Stimulated activated CD4-positive, alpha-beta T cell treated with anti-CD3 and anti-CD28 coated beads, TNF-alpha, amount 100 ng/mL, for 24 hours (primary cell): ENCODE results near the gene CFAP161.

Source experiments
- DNase-seq, 3 experiments: peaks; one replicate each; pipeline ENCODE4 v3.0.0-alpha.2; 2020; ENCODE audit warnings: low read depth in 3 of 3

The CFAP161 gene

GRCh38 chr15:81133782-81134461 is at the start of gene CFAP161:
CFAP161 (plus strand) TSS chr15:81134270; CDS start chr15:81134330, 60 bp downstream.
- DNase-seq, result peak in 1 of 3 experiments; percentile 47

GRCh38 chr15:81084716-81085115 is 49.4 kb upstream of the CFAP161 start:
- no peak for DNase-seq

GRCh38 chr15:81085213-81085612 is 48.9 kb upstream of the CFAP161 start:
- no peak for DNase-seq

GRCh38 chr15:81085898-81086297 is 48.2 kb upstream of the CFAP161 start:
- no peak for DNase-seq

GRCh38 chr15:81087066-81087465 is 47.0 kb upstream of the CFAP161 start:
- DNase-seq, result no peak

GRCh38 chr15:81087694-81088093 is 46.4 kb upstream of the CFAP161 start:
- DNase-seq, result no peak

GRCh38 chr15:81088470-81089013 is 45.5 kb upstream of the CFAP161 start:
- no peak for DNase-seq

GRCh38 chr15:81091889-81092558 is 42.0 kb upstream of the CFAP161 start:
- no peak for DNase-seq

GRCh38 chr15:81092559-81092902 is 41.5 kb upstream of the CFAP161 start:
- no peak for DNase-seq

GRCh38 chr15:81093961-81094360 is 40.1 kb upstream of the CFAP161 start:
- DNase-seq, result no peak

- no peak for DNase-seq
Observed at GRCh38 chr15:81095690-81096365, 38.2 kb upstream of the CFAP161 start.

- DNase-seq, result no peak
Observed at GRCh38 chr15:81096398-81096797, 37.7 kb upstream of the CFAP161 start.

- DNase-seq, result no peak
Observed at GRCh38 chr15:81097116-81097889, 36.8 kb upstream of the CFAP161 start.

GRCh38 chr15:81097890-81098280 is 36.2 kb upstream of the CFAP161 start:
- DNase-seq, result no peak

GRCh38 chr15:81098349-81098748 is 35.7 kb upstream of the CFAP161 start:
- DNase-seq, result no peak

- DNase-seq, result no peak
Observed at GRCh38 chr15:81098861-81099651, 35.0 kb upstream of the CFAP161 start.

GRCh38 chr15:81101894-81102815 is 31.9 kb upstream of the CFAP161 start:
- no peak for DNase-seq

GRCh38 chr15:81103857-81104256 is 30.2 kb upstream of the CFAP161 start:
- no peak for DNase-seq

GRCh38 chr15:81105545-81105944 is 28.5 kb upstream of the CFAP161 start:
- DNase-seq, result no peak

GRCh38 chr15:81106560-81106959 is 27.5 kb upstream of the CFAP161 start:
- DNase-seq, result peak; percentile 3 to 21 (median 10)
